ENCODE measurements around the gene TRABD2B.

DNA sequence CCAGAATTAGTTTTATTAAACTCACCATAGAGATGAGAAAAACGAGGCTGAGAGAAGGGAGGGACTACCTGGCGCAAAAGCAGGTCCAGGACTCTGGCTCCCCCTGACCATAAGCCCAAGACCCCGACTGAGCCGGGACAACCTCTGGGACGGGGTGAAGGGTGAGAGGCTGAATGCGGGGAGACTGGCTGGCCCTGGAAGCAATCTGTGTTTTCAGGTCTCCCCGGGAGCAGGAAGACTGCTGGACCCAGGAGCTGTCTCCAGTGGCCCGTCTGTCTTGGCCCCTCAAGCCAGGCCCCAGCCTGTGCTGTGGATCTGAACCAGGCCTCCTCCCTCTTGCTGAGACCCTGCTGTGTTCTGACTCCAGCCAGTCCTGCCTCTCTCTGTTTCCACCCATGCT lies 240.8 kb downstream of the TRABD2B start:
- TF ChIP-seq, protein P1, sequence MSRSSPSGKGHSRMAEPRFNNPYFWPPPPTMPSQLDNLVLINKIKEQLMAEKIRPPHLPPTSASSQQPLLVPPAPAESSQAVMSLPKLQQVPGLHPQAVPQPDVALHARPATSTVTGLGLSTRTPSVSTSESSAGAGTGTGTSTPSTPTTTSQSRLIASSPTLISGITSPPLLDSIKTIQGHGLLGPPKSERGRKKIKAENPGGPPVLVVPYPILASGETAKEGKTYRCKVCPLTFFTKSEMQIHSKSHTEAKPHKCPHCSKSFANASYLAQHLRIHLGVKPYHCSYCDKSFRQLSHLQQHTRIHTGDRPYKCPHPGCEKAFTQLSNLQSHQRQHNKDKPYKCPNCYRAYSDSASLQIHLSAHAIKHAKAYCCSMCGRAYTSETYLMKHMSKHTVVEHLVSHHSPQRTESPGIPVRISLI (tag by site-specific recombination; IDR thresholded peaks at IDR 0.05): no peak
- no peak for TF ChIP-seq WT1 (tag by site-specific recombination; IDR thresholded peaks at IDR 0.05)
- no peak for TF ChIP-seq HOXA7 (CRISPR knock-in tag; IDR thresholded peaks at IDR 0.05; ENCODE audit: borderline replicate concordance)
- TF ChIP-seq ZNF416 (tag by site-specific recombination; IDR thresholded peaks at IDR 0.05): no peak
- TF ChIP-seq, protein P2, sequence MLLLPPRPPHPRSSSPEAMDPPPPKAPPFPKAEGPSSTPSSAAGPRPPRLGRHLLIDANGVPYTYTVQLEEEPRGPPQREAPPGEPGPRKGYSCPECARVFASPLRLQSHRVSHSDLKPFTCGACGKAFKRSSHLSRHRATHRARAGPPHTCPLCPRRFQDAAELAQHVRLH (tag by site-specific recombination; IDR thresholded peaks at IDR 0.05): no peak
- no peak for TF ChIP-seq ZNF24 (tag by site-specific recombination; IDR thresholded peaks at IDR 0.05)
- TF ChIP-seq, protein P3, sequence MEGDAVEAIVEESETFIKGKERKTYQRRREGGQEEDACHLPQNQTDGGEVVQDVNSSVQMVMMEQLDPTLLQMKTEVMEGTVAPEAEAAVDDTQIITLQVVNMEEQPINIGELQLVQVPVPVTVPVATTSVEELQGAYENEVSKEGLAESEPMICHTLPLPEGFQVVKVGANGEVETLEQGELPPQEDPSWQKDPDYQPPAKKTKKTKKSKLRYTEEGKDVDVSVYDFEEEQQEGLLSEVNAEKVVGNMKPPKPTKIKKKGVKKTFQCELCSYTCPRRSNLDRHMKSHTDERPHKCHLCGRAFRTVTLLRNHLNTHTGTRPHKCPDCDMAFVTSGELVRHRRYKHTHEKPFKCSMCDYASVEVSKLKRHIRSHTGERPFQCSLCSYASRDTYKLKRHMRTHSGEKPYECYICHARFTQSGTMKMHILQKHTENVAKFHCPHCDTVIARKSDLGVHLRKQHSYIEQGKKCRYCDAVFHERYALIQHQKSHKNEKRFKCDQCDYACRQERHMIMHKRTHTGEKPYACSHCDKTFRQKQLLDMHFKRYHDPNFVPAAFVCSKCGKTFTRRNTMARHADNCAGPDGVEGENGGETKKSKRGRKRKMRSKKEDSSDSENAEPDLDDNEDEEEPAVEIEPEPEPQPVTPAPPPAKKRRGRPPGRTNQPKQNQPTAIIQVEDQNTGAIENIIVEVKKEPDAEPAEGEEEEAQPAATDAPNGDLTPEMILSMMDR (tag by site-specific recombination; IDR thresholded peaks at IDR 0.05): no peak
- TF ChIP-seq, protein P4, sequence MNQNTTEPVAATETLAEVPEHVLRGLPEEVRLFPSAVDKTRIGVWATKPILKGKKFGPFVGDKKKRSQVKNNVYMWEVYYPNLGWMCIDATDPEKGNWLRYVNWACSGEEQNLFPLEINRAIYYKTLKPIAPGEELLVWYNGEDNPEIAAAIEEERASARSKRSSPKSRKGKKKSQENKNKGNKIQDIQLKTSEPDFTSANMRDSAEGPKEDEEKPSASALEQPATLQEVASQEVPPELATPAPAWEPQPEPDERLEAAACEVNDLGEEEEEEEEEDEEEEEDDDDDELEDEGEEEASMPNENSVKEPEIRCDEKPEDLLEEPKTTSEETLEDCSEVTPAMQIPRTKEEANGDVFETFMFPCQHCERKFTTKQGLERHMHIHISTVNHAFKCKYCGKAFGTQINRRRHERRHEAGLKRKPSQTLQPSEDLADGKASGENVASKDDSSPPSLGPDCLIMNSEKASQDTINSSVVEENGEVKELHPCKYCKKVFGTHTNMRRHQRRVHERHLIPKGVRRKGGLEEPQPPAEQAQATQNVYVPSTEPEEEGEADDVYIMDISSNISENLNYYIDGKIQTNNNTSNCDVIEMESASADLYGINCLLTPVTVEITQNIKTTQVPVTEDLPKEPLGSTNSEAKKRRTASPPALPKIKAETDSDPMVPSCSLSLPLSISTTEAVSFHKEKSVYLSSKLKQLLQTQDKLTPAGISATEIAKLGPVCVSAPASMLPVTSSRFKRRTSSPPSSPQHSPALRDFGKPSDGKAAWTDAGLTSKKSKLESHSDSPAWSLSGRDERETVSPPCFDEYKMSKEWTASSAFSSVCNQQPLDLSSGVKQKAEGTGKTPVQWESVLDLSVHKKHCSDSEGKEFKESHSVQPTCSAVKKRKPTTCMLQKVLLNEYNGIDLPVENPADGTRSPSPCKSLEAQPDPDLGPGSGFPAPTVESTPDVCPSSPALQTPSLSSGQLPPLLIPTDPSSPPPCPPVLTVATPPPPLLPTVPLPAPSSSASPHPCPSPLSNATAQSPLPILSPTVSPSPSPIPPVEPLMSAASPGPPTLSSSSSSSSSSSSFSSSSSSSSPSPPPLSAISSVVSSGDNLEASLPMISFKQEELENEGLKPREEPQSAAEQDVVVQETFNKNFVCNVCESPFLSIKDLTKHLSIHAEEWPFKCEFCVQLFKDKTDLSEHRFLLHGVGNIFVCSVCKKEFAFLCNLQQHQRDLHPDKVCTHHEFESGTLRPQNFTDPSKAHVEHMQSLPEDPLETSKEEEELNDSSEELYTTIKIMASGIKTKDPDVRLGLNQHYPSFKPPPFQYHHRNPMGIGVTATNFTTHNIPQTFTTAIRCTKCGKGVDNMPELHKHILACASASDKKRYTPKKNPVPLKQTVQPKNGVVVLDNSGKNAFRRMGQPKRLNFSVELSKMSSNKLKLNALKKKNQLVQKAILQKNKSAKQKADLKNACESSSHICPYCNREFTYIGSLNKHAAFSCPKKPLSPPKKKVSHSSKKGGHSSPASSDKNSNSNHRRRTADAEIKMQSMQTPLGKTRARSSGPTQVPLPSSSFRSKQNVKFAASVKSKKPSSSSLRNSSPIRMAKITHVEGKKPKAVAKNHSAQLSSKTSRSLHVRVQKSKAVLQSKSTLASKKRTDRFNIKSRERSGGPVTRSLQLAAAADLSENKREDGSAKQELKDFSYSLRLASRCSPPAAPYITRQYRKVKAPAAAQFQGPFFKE (tag by site-specific recombination; IDR thresholded peaks at IDR 0.05; ENCODE audit: borderline replicate concordance): no peak
- no peak for TF ChIP-seq ZNF600 (tag by site-specific recombination; IDR thresholded peaks at IDR 0.05)
- TF ChIP-seq SETDB1 (IDR thresholded peaks at IDR 0.05; ENCODE audit: insufficient read length, low read length): no peak
